ENCODE data around the gene C7orf57. TPM values are rescaled to one million over a fixed set of nuclear protein-coding genes. Genes with fewer than 3 reads are reported as not detected.

C7orf57 gene
- total RNA-seq, 4 donors from 2014 or later = 0.57 to 2.3 (median 1.0) TPM

DNA sequence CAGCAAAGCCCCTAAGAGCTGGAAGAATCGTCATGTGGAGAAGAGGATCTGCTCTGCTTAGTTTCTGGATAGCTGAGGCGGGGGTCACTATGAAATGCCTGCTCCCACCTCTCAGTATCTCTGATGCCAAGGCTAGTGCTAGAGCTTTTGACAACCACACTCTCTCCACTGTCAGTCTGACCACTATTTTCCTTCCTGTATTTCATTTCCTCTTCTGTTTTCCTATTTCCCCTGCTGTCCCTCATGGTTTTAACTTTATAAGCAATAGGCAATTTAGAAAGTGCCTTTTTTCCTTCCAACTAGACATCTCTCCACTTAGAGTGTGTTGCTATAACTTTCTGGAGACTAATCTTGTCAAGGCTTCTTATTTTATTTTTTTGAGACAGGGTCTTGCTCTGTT lies 23.6 kb downstream of the C7orf57 start:
- no peak for TF ChIP-seq POLR2A (IDR thresholded peaks at IDR 0.05)
- TF ChIP-seq, protein P1, sequence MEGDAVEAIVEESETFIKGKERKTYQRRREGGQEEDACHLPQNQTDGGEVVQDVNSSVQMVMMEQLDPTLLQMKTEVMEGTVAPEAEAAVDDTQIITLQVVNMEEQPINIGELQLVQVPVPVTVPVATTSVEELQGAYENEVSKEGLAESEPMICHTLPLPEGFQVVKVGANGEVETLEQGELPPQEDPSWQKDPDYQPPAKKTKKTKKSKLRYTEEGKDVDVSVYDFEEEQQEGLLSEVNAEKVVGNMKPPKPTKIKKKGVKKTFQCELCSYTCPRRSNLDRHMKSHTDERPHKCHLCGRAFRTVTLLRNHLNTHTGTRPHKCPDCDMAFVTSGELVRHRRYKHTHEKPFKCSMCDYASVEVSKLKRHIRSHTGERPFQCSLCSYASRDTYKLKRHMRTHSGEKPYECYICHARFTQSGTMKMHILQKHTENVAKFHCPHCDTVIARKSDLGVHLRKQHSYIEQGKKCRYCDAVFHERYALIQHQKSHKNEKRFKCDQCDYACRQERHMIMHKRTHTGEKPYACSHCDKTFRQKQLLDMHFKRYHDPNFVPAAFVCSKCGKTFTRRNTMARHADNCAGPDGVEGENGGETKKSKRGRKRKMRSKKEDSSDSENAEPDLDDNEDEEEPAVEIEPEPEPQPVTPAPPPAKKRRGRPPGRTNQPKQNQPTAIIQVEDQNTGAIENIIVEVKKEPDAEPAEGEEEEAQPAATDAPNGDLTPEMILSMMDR (IDR thresholded peaks at IDR 0.05) = no peak
- Histone ChIP-seq H3K36me3 (no peaks in the 10 kb centered on the region), H3K4me1 (no peaks in the 10 kb centered on the region), H3K9me3 (peaks cover 0 to 7% (median 0%) of the 10 kb centered on the region in 3 donors), H3K4me3 (no peak overlapping the region), H3K27me3 (no peaks in the 10 kb centered on the region), H3K27ac (no peak overlapping the region)
- 74 to 85% methylated on average over 2 of the region's 2 CpGs for WGBS, 2 donors
- intact Hi-C loops (cut with DNase I) = no loop called here
- DNase-seq = no peak

DNA sequence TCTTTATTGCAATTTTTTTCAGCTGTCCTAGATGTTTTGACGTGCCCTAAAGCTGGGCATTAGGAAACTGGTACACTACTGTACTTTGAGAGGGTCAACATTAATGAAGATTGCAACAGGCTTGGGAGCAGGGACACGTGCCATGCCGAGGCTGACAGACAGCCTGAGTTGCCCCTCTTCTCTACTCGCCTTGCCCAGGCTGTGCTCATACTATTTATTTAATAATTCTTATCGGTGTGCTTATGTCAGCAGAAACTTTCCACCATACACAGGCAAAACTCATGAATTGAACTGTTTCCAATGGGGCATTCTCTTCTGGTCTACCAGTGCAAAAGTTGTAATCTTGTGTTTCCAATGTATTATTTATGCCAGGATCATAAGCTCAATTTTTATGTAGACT lies 24.4 kb downstream of the C7orf57 start:
- no peak overlapping the region for H3K27ac ChIP-seq
- no peaks in the 10 kb centered on the region for H3K27me3 ChIP-seq
- H3K9me3 ChIP-seq = peaks cover 0 to 7% (median 0%) of the 10 kb centered on the region in 3 donors
- H3K36me3 ChIP-seq = no peaks in the 10 kb centered on the region
- 78 to 80% methylated on average over 5 of the region's 5 CpGs for WGBS, 2 donors
- intact Hi-C loops (cut with DNase I) = no loop called here
- DNase-seq = no peak
- no peak overlapping the region for H3K4me3 ChIP-seq
- TF ChIP-seq, protein P1 (IDR thresholded peaks at IDR 0.05) = no peak
- TF ChIP-seq POLR2A (IDR thresholded peaks at IDR 0.05) = no peak
- H3K4me1 ChIP-seq = no peaks in the 10 kb centered on the region

DNA sequence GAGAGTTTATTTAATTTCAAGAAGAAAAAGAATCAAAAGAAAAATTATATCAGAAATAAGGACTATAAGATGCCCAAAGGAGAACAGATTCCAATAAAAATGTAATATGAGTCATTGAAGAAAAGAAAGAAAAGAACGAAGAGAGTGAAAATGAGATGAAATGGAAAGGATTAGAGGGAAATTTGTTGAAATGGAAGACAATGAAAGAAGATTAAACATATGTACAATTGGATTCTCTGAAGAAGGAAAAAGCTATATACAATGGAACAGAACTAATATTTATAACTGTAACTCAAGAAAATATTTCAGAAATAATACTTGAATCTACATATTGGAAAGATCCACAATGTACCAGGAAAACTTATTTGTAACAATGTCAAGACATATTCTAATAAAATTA lies 28.6 kb downstream of the C7orf57 start:
- no peak for DNase-seq
- WGBS, 2 donors = 34 to 50% methylated on average over 1 of the region's 1 CpG
- Histone ChIP-seq H3K4me3 (no peak overlapping the region), H3K4me1 (no peaks in the 10 kb centered on the region), H3K9me3 (no peaks in the 10 kb centered on the region), H3K27me3 (no peaks in the 10 kb centered on the region), H3K27ac (no peak overlapping the region), H3K36me3 (no peaks in the 10 kb centered on the region)
- intact Hi-C loops (cut with DNase I) = no loop called here
- no peak for TF ChIP-seq POLR2A (IDR thresholded peaks at IDR 0.05)
- TF ChIP-seq, protein P1 (IDR thresholded peaks at IDR 0.05) = no peak

DNA sequence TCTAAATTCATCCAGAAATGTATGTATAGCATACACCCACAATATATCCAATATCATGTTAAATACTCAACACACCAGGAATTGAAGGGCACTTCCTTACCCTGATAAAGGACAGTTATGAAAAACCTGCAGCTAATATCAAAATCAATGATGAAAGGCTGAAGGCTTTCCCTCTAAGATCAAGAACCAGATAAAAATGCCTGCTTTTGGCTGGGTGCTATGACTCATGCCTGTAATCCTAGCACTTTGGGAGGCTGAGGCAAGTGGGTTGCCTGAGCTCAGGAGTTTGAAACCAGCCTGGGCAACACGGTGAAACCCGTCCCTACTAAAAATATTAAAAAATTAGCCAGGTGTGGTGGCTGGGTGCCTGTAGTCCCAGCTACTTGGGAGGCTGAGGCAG lies 32.1 kb downstream of the C7orf57 start:
- Histone ChIP-seq H3K9me3 (no peaks in the 10 kb centered on the region), H3K4me3 (no peak overlapping the region), H3K36me3 (no peaks in the 10 kb centered on the region), H3K27me3 (no peaks in the 10 kb centered on the region), H3K27ac (no peak overlapping the region), H3K4me1 (no peaks in the 10 kb centered on the region)
- WGBS, 2 donors = 66 to 77% methylated on average over 2 of the region's 2 CpGs
- TF ChIP-seq POLR2A (IDR thresholded peaks at IDR 0.05) = no peak
- no peak for DNase-seq
- intact Hi-C loops (cut with DNase I) = no loop called here

DNA sequence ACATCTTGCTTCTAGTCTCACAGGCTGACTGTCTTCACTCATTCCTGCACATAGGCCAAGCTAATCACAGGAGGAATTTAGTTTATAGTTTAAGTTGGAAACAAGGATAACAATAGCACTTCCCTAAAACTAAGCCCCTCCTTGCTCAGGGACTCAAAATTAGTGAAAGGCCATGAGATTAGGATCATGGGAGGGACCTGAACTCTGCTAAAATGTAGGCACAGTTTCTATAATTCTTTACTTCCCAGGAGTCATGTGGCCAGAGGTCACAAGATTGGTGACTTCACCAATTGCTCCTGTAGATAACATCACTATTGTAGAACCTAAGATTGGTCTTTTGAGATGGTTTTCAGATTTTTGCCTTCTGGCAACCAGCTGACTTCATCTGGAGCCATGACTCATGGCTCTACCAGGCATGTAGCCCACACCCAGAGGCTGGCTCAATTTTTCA lies 38.9 kb downstream of the C7orf57 start:
- Histone ChIP-seq H3K36me3 (no peaks in the 10 kb centered on the region), H3K4me1 (peaks cover 0 to 21% (median 0%) of the 10 kb centered on the region in 3 donors), H3K9me3 (no peaks in the 10 kb centered on the region), H3K27ac (no peak overlapping the region), H3K4me3 (no peak overlapping the region), H3K27me3 (no peaks in the 10 kb centered on the region)
- intact Hi-C loops (cut with DNase I) = no loop called here
- TF ChIP-seq, protein P1 (IDR thresholded peaks at IDR 0.05) = no peak
- TF ChIP-seq POLR2A (IDR thresholded peaks at IDR 0.05) = no peak
- DNase-seq = no peak

DNA sequence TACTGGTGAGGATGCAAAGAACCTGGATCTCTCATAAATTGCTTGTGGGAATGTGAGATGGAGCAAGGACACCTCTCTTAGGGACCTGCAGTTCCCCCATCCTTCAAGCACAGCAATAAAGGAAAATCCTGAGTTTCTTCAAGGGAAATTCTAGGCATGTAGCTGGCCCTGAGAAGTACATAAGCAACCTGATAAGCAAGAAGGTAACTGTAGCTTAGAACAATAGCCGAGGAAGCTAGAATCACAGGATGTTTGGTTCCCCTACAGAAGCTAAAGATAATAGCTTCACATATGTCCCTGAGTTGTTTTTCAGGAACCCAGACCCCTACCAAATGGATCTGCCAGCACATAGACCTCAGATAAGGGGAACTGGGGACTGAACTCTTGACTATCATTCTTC lies 42.1 kb downstream of the C7orf57 start:
- Histone ChIP-seq H3K4me3 (no peak overlapping the region), H3K36me3 (no peaks in the 10 kb centered on the region), H3K9me3 (no peaks in the 10 kb centered on the region), H3K27ac (no peak overlapping the region), H3K27me3 (no peaks in the 10 kb centered on the region), H3K4me1 (peaks cover 0 to 38% (median 6%) of the 10 kb centered on the region in 3 donors)
- 100% methylated on average over 1 of the region's 1 CpG for WGBS, 2 donors
- no peak for DNase-seq
- intact Hi-C loops (cut with DNase I) = no loop called here
- TF ChIP-seq POLR2A (IDR thresholded peaks at IDR 0.05) = no peak
